HepG2 (cell line): Measurements from ENCODE around the gene TLE2. TPM values are rescaled to one million over a fixed set of nuclear protein-coding genes. Genes with fewer than 3 reads are reported as not detected.
A peak's percentile ranks its signal among the peaks of the same experiment; 100 is the strongest.

Experiments used
- EP300 ChIP-seq, 3 experiments: sonication (generic) in 1 of 3; formaldehyde crosslinking in 1 of 3; IDR thresholded peaks; 2 replicates each; pipeline versions ENCODE4 v1.5.1 to v1.6.1; 2011 to 2020; ENCODE audit warnings: low read depth in 2 of 3, low read length in 2 of 3, borderline replicate concordance in 1 of 3, improper control_type of control experiment in 1 of 3, mild to moderate bottlenecking in 1 of 3, missing genetic modification reagents in 1 of 3, moderate library complexity in 1 of 3
- FOXC1 ChIP-seq: sonication (generic); formaldehyde crosslinking; IDR thresholded peaks from 2 replicates; pipeline ENCODE4 v1.8.0; 2022; ENCODE audit warnings: mild to moderate bottlenecking, missing genetic modification reagents, borderline replicate concordance
- HOXD1 ChIP-seq: sonication (generic); formaldehyde crosslinking; IDR thresholded peaks from 2 replicates; pipeline ENCODE4 v1.5.0; 2020; ENCODE audit warnings: missing genetic modification reagents
- KAT2B ChIP-seq: fragments of 150-350 bp; IDR thresholded peaks from 2 replicates; pipeline ENCODE4 v1.6.1; 2014; ENCODE audit warnings: low read depth, low read length, borderline replicate concordance
- KAT7 ChIP-seq: IDR thresholded peaks from 2 replicates; pipeline ENCODE4 v1.6.1; 2018; ENCODE audit warnings: borderline replicate concordance, missing compliant biosample characterization
- MYNN ChIP-seq: sonication (generic); formaldehyde crosslinking; IDR thresholded peaks from 2 replicates; pipeline ENCODE4 v1.4.0; 2020; ENCODE audit warnings: mild to moderate bottlenecking, low read depth, missing genetic modification reagents
- NFATC3 ChIP-seq: sonication (generic); formaldehyde crosslinking; IDR thresholded peaks from 2 replicates; pipeline ENCODE4 v1.5.1; 2020; ENCODE audit warnings: mild to moderate bottlenecking, missing genetic modification reagents
- NR2C2 ChIP-seq: sonication (generic); formaldehyde crosslinking; IDR thresholded peaks from 2 replicates; pipeline ENCODE4 v1.4.0; 2020; ENCODE audit warnings: missing genetic modification reagents, mild to moderate bottlenecking, moderate library complexity, borderline replicate concordance
- NR2F6 ChIP-seq, 2 experiments: IDR thresholded peaks; 2 replicates each; pipeline ENCODE4 v1.6.1; 2016; ENCODE audit warnings: antibody characterized with exemption in 1 of 2, mild to moderate bottlenecking in 1 of 2
- STAT6 ChIP-seq: sonication (generic); formaldehyde crosslinking; IDR thresholded peaks from 2 replicates; pipeline ENCODE4 v1.4.0; 2020; ENCODE audit warnings: missing genetic modification reagents, mild to moderate bottlenecking, borderline replicate concordance
- ZBTB20 ChIP-seq: sonication (generic); formaldehyde crosslinking; IDR thresholded peaks from 2 replicates; pipeline ENCODE4 v1.8.1; 2023; ENCODE audit warnings: missing genetic modification reagents, low read depth, mild to moderate bottlenecking, borderline replicate concordance
- ZFP37 ChIP-seq: sonication (generic); formaldehyde crosslinking; IDR thresholded peaks from 2 replicates; pipeline ENCODE4 v1.4.0; 2020; ENCODE audit warnings: missing genetic modification reagents, borderline replicate concordance
- ZNF317 ChIP-seq: sonication (generic); formaldehyde crosslinking; IDR thresholded peaks from 2 replicates; pipeline ENCODE4 v1.5.0; 2020; ENCODE audit warnings: mild to moderate bottlenecking, missing genetic modification reagents
- ZNF652 ChIP-seq: IDR thresholded peaks from 2 replicates; pipeline ENCODE4 v1.6.1; 2016; ENCODE audit warnings: low read depth, borderline replicate concordance
- polyA plus RNA-seq, 8 experiments: library from polyadenylated mRNA; depleted of rRNA in 3 of 8; stranded (reverse) in 7 of 8; unstranded in 1 of 8; fragments of >200 nt; fragmentation: Illumina TruSeq in 4 of 8; extraction: Trizol in 4 of 8; gene quantifications; 2 replicates each; pipeline versions ENCODE4 v1.2.1 to v1.2.3, GENCODE V29; 2011 to 2016; ENCODE audit warnings: low read depth in 4 of 8, missing spikeins in 1 of 8, mixed read lengths in 1 of 8; ENCODE audit not compliant: insufficient read depth in 1 of 8
- total RNA-seq, 5 experiments: library from RNA; depleted of rRNA; stranded (reverse); fragments of >200 nt; fragmentation: Illumina TruSeq; extraction: Trizol; gene quantifications; 2 replicates each; pipeline ENCODE4 v1.2.3, GENCODE V29; 2016; ENCODE audit warnings: low read depth in 1 of 5
- TF ChIP-seq, protein P1 (sequence below): sonication (generic); formaldehyde crosslinking; IDR thresholded peaks from 2 replicates; pipeline ENCODE4 v1.8.1; 2023; ENCODE audit warnings: mild to moderate bottlenecking, missing genetic modification reagents
- TF ChIP-seq, protein P2 (sequence below): sonication (generic); formaldehyde crosslinking; IDR thresholded peaks from 2 replicates; pipeline ENCODE4 v1.9.0; 2021; ENCODE audit warnings: missing genetic modification reagents, mild to moderate bottlenecking, borderline replicate concordance
- TF ChIP-seq, protein P3 (sequence below), 2 experiments: IDR thresholded peaks; 2 replicates each; pipeline ENCODE4 v1.6.1; 2011 to 2012; ENCODE audit warnings: low read length in 2 of 2, borderline replicate concordance in 1 of 2, low read depth in 1 of 2, mild to moderate bottlenecking in 1 of 2, moderate library complexity in 1 of 2

Gene TLE2
- total and polyA plus RNA-seq, 2 of the 13 experiments (the other 11 are each of a cell fraction or from before 2014, with no cell fraction given): 0.07 to 0.81 TPM

GRCh38 chr19:3065675-3066357, 36.7 kb upstream of the TLE2 start (continued):
- TF ChIP-seq, protein P1, sequence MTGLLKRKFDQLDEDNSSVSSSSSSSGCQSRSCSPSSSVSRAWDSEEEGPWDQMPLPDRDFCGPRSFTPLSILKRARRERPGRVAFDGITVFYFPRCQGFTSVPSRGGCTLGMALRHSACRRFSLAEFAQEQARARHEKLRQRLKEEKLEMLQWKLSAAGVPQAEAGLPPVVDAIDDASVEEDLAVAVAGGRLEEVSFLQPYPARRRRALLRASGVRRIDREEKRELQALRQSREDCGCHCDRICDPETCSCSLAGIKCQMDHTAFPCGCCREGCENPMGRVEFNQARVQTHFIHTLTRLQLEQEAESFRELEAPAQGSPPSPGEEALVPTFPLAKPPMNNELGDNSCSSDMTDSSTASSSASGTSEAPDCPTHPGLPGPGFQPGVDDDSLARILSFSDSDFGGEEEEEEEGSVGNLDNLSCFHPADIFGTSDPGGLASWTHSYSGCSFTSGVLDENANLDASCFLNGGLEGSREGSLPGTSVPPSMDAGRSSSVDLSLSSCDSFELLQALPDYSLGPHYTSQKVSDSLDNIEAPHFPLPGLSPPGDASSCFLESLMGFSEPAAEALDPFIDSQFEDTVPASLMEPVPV: peak; percentile 89
- TF ChIP-seq STAT6 (no peak), ZNF652 (CRISPR knock-in tag) (no peak), KAT7 (no peak), NR2C2 (CRISPR knock-in tag) (no peak), ZFP37 (CRISPR knock-in tag) (no peak), NR2F6 (IDR thresholded peaks at IDR 0.05) (peak; percentile 29), NR2F6 (CRISPR knock-in tag; IDR thresholded peaks at IDR 0.05) (peak; percentile 32; the same call in 1 of the 2 replicates), ZBTB20 (CRISPR knock-in tag) (peak; percentile 61; the same call in 1 of the 2 replicates), HOXD1 (CRISPR knock-in tag) (no peak), MYNN (CRISPR knock-in tag) (no peak; the same call in 1 of the 2 replicates), EP300 (IDR thresholded peaks at IDR 0.05; ENCODE audit: low read depth in 2 of 2, low read length in 2 of 2) (peak; percentile 69 to 79; a peak in 2 of 4 replicates), EP300 (CRISPR knock-in tag; IDR thresholded peaks at IDR 0.05; ENCODE audit: borderline replicate concordance) (peak; percentile 86), NFATC3 (CRISPR knock-in tag) (no peak), KAT2B (no peak), ZNF317 (peak; percentile 63; the same call in 1 of the 2 replicates), FOXC1 (CRISPR knock-in tag) (0 out of 2 replicates have a peak, but pooled peaks have one; percentile 27)
- TF ChIP-seq, protein P2, sequence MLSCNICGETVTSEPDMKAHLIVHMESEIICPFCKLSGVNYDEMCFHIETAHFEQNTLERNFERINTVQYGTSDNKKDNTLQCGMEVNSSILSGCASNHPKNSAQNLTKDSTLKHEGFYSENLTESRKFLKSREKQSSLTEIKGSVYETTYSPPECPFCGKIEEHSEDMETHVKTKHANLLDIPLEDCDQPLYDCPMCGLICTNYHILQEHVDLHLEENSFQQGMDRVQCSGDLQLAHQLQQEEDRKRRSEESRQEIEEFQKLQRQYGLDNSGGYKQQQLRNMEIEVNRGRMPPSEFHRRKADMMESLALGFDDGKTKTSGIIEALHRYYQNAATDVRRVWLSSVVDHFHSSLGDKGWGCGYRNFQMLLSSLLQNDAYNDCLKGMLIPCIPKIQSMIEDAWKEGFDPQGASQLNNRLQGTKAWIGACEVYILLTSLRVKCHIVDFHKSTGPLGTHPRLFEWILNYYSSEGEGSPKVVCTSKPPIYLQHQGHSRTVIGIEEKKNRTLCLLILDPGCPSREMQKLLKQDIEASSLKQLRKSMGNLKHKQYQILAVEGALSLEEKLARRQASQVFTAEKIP (CRISPR knock-in tag): no peak
- TF ChIP-seq, protein P3, sequence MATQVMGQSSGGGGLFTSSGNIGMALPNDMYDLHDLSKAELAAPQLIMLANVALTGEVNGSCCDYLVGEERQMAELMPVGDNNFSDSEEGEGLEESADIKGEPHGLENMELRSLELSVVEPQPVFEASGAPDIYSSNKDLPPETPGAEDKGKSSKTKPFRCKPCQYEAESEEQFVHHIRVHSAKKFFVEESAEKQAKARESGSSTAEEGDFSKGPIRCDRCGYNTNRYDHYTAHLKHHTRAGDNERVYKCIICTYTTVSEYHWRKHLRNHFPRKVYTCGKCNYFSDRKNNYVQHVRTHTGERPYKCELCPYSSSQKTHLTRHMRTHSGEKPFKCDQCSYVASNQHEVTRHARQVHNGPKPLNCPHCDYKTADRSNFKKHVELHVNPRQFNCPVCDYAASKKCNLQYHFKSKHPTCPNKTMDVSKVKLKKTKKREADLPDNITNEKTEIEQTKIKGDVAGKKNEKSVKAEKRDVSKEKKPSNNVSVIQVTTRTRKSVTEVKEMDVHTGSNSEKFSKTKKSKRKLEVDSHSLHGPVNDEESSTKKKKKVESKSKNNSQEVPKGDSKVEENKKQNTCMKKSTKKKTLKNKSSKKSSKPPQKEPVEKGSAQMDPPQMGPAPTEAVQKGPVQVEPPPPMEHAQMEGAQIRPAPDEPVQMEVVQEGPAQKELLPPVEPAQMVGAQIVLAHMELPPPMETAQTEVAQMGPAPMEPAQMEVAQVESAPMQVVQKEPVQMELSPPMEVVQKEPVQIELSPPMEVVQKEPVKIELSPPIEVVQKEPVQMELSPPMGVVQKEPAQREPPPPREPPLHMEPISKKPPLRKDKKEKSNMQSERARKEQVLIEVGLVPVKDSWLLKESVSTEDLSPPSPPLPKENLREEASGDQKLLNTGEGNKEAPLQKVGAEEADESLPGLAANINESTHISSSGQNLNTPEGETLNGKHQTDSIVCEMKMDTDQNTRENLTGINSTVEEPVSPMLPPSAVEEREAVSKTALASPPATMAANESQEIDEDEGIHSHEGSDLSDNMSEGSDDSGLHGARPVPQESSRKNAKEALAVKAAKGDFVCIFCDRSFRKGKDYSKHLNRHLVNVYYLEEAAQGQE (IDR thresholded peaks at IDR 0.05; ENCODE audit: borderline replicate concordance in 1 of 2, low read depth in 1 of 2, low read length in 2 of 2): no peak
